Neutrophil (primary cell): ENCODE results near the gene ITPRIP.

Experiments used
- H3K27ac ChIP-seq: fragments of 200-600 bp; sonication (generic); 2 replicates; pipeline ENCODE4 v1.5.1; 2016; ENCODE audit warnings: mild to moderate bottlenecking, moderate library complexity
- H3K27me3 ChIP-seq: fragments of 200-600 bp; sonication (generic); 2 replicates; pipeline ENCODE4 v1.6.0; 2016; ENCODE audit warnings: mild to moderate bottlenecking
- H3K36me3 ChIP-seq: fragments of 200-600 bp; sonication (generic); 2 replicates; pipeline ENCODE4 v1.5.1; 2017
- H3K4me1 ChIP-seq, 2 experiments: fragments of 200-600 bp in 1 of 2; sonication (generic) in 1 of 2; 1 replicate in 1 of 2; 2 replicates in 1 of 2; pipeline versions ENCODE4 v1.5.1 to v1.6.1; 2013 to 2016; ENCODE audit warnings: low read depth in 1 of 2, low read length in 1 of 2, mild to moderate bottlenecking in 1 of 2, moderate library complexity in 1 of 2; ENCODE audit not compliant: control insufficient read depth in 1 of 2, insufficient read depth in 1 of 2
- H3K4me3 ChIP-seq, 2 experiments: fragments of 200-600 bp in 1 of 2; sonication (generic) in 1 of 2; 1 replicate in 1 of 2; 2 replicates in 1 of 2; pipeline ENCODE4 v1.5.1; 2013 to 2016; ENCODE audit warnings: low read depth in 1 of 2, low read length in 1 of 2, mild to moderate bottlenecking in 1 of 2, moderate library complexity in 1 of 2
- H3K9me3 ChIP-seq: fragments of 200-600 bp; sonication (generic); 2 replicates; pipeline ENCODE4 v1.5.1; 2016
- TF ChIP-seq, protein P1 (sequence below): fragments of 200-600 bp; sonication (generic); IDR thresholded peaks from 2 replicates; pipeline ENCODE4 v1.5.1; 2016; ENCODE audit warnings: antibody characterized with exemption

The ITPRIP gene

DNA sequence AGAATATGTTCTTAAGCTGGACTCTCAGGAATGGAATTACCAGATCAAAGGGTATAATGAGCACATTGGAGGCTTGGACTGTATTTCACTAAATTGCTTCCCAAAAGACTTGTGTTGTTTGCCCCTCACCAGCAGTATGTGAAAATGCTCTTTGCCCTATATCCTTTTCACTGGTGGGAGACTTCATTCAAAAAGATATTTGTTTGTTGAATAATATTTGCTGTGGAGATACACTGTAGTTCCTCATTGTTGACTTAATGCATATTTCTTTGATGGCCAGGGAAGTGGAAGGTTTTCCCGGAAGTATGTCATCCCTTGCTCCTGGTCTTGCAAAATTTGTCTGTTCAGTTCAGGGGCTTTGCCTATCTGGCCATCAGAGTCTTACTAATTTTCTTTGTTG is 49.9 kb downstream of the ITPRIP start:
- Histone ChIP-seq H3K9me3 (no peaks in the 10 kb centered on the region), H3K27me3 (peaks cover 11% of the 10 kb centered on the region), H3K4me3 (no peak overlapping the region), H3K4me1 (peaks cover 14 to 18% of the 10 kb centered on the region in 2 experiments), H3K27ac (no peak overlapping the region), H3K36me3 (no peaks in the 10 kb centered on the region)
- TF ChIP-seq, protein P1, sequence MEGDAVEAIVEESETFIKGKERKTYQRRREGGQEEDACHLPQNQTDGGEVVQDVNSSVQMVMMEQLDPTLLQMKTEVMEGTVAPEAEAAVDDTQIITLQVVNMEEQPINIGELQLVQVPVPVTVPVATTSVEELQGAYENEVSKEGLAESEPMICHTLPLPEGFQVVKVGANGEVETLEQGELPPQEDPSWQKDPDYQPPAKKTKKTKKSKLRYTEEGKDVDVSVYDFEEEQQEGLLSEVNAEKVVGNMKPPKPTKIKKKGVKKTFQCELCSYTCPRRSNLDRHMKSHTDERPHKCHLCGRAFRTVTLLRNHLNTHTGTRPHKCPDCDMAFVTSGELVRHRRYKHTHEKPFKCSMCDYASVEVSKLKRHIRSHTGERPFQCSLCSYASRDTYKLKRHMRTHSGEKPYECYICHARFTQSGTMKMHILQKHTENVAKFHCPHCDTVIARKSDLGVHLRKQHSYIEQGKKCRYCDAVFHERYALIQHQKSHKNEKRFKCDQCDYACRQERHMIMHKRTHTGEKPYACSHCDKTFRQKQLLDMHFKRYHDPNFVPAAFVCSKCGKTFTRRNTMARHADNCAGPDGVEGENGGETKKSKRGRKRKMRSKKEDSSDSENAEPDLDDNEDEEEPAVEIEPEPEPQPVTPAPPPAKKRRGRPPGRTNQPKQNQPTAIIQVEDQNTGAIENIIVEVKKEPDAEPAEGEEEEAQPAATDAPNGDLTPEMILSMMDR, result no peak

DNA sequence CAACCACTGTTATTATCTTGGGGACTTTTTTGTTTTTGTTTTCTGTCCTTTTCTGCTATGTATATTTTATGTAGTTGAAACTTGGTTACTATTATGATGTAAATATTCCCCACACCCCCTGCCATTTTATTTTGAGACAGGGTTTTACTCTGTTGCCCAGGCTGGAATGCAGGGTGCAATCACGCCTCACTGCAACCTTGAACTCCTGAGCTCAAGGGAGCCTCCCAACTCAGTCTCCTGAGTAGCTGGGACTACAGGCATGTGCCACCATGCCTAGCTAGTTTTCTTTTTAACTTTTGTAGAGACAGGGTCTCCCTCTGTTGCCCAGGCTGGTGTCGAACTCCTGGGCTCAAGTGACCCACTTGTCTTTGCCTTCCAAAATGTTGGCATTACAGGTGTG is 51.3 kb downstream of the ITPRIP start:
- Histone ChIP-seq H3K9me3 (no peaks in the 10 kb centered on the region), H3K4me3 (no peak overlapping the region), H3K36me3 (no peaks in the 10 kb centered on the region), H3K4me1 (peaks cover 11 to 12% of the 10 kb centered on the region in 2 experiments), H3K27ac (no peak overlapping the region), H3K27me3 (peaks cover 11% of the 10 kb centered on the region)
- TF ChIP-seq, protein P1, result no peak

DNA sequence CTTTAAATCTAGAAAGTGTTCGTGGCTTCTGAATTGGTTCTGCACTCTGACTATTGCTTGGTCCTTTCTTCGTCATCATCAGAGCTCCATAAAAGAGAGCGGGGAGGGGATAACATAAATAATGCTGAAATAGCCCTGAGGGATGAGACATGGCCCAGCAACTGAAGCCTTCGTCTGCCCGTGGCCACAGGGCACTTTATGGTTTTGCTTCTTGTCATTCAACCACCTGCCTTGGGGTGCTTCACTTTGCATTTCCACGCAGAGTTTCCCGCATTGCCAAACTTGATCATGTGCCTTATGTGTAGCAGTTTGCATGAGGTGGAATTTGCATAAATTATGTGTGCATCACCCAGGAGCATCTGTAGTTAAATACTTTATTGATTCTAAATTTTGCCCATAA is 53.4 kb downstream of the ITPRIP start:
- TF ChIP-seq, protein P1, result no peak
- Histone ChIP-seq H3K4me3 (no peak overlapping the region), H3K27ac (no peak overlapping the region), H3K27me3 (peaks cover 11% of the 10 kb centered on the region), H3K36me3 (no peaks in the 10 kb centered on the region), H3K9me3 (no peaks in the 10 kb centered on the region), H3K4me1 (no peaks in the 10 kb centered on the region)

DNA sequence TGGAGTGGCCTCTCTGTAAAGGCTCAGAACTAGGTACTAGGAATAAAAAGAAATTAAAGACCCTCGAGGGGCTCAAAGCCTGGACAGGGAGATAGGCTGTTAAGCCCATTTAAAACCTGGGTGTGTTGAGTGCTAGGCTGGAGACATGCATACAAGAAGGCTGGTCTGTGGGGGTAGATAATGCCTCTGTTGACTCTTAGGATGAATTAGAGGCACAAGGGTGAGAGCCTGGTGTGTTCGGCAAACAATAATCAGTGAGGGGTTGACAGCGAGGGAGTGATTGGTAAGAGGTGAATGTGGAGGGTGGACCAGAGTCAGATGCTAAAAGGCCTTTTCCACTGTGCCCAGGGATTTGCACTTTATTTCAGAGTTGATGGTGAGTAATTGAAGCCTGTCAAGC is 56.6 kb downstream of the ITPRIP start:
- H3K36me3 ChIP-seq, result no peaks in the 10 kb centered on the region
- TF ChIP-seq, protein P1, result no peak
- H3K4me3 ChIP-seq, result no peak overlapping the region
- no peak overlapping the region for H3K27ac ChIP-seq
- peaks cover 0 to 6% of the 10 kb centered on the region in 2 experiments for H3K4me1 ChIP-seq
- no peaks in the 10 kb centered on the region for H3K27me3 ChIP-seq
- no peaks in the 10 kb centered on the region for H3K9me3 ChIP-seq

DNA sequence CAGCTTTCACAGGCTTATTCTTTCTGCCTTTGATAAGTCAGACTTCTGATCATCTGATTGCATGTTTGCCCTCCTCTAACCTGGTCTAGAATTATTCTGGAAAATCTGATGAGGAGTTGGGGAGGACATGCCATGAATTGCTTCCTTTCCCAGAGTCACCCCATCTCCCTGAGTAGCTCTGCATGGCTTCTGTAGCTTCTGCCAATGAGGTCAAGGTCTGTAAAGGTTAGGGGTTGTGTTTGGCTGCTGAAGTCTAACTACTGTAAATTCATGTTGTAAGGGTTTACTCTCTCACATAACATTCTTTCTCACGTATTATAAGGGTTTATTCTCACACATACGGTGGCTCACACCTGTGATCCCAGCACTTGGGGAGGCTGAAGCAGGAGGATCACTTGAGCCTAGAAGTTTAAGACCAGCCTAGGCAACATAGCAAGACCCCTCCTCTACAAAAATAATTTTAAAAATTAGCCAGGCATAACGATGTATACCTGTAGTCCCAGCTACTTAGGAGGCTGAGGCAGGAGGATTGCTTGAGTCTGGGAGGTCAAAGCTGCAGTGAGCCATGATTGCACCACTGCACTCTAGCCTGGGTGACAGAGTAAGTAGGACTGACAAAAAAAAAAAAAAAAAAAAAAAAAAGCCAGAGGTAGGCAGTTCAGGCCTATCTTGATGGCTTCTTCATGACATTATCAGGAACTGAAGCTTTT is 58.6 kb downstream of the ITPRIP start:
- no peaks in the 10 kb centered on the region for H3K9me3 ChIP-seq
- TF ChIP-seq, protein P1, result no peak

More for the DNA sequence above, 58.6 kb downstream of the ITPRIP start:
- Histone ChIP-seq H3K36me3 (no peaks in the 10 kb centered on the region), H3K27me3 (peaks cover 19% of the 10 kb centered on the region), H3K4me3 (no peak overlapping the region), H3K27ac (no peak overlapping the region), H3K4me1 (peaks cover 4 to 10% of the 10 kb centered on the region in 2 experiments)
